ENCODE results near the gene FAM120C. TPM values are rescaled to one million over a fixed set of nuclear protein-coding genes. Genes with fewer than 3 reads are reported as not detected.

FAM120C gene
- total and polyA plus RNA-seq, 2 of the 4 experiments (the other 2 are of a cell fraction): 3.4 to 3.6 TPM

- TF ChIP-seq RFX5 (IDR thresholded peaks at IDR 0.05; ENCODE audit: low read depth, low read length): no peak
- TF ChIP-seq BHLHE40 (IDR thresholded peaks at IDR 0.05; ENCODE audit: low read depth, low read length): no peak
- TF ChIP-seq CHD1 (IDR thresholded peaks at IDR 0.05; ENCODE audit: low read depth, low read length): no peak
- TF ChIP-seq POLR2A (IDR thresholded peaks at IDR 0.05; ENCODE audit: low read depth, low read length): no peak
- TF ChIP-seq CTCF (conservative IDR thresholded peaks at IDR 0.05; ENCODE audit: low read depth, low read length): no peak
- no peak for TF ChIP-seq FOS (IDR thresholded peaks at IDR 0.05; ENCODE audit: low read depth, low read length)
- TF ChIP-seq, protein P1, sequence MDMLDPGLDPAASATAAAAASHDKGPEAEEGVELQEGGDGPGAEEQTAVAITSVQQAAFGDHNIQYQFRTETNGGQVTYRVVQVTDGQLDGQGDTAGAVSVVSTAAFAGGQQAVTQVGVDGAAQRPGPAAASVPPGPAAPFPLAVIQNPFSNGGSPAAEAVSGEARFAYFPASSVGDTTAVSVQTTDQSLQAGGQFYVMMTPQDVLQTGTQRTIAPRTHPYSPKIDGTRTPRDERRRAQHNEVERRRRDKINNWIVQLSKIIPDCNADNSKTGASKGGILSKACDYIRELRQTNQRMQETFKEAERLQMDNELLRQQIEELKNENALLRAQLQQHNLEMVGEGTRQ (IDR thresholded peaks at IDR 0.05; ENCODE audit: low read depth, low read length): no peak
- TF ChIP-seq NFE2L2 (IDR thresholded peaks at IDR 0.05; ENCODE audit: low read depth, low read length): no peak
- no peak for TF ChIP-seq RCOR1 (IDR thresholded peaks at IDR 0.05; ENCODE audit: insufficient replicate concordance, low read length)
- no peak for TF ChIP-seq RAD21 (IDR thresholded peaks at IDR 0.05; ENCODE audit: low read length)
- TF ChIP-seq MAFK (IDR thresholded peaks at IDR 0.05; ENCODE audit: low read depth, low read length): no peak
- TF ChIP-seq SMC3 (IDR thresholded peaks at IDR 0.05; ENCODE audit: low read depth, low read length): no peak
- TF ChIP-seq ELK1 (IDR thresholded peaks at IDR 0.05; ENCODE audit: borderline replicate concordance, low read depth, low read length): no peak
- TF ChIP-seq MAZ (IDR thresholded peaks at IDR 0.05; ENCODE audit: borderline replicate concordance, low read depth, low read length): no peak
- TF ChIP-seq CEBPB (IDR thresholded peaks at IDR 0.05; ENCODE audit: low read depth, low read length): no peak
- no peak for TF ChIP-seq MXI1 (IDR thresholded peaks at IDR 0.05; ENCODE audit: borderline replicate concordance, low read depth, low read length)
- Histone ChIP-seq H3K27me3 (ENCODE audit: control insufficient read depth, insufficient read depth, low read length) (no peaks in the 10 kb centered on the region), H4K91ac (ENCODE audit: insufficient read depth, low read depth, low read length) (no peak overlapping the region), H3K79me1 (ENCODE audit: low read depth in 1 of 2, low read length in 2 of 2) (no peaks in the 10 kb centered on the region), H2BK5ac (ENCODE audit: low read depth, low read length, poor library complexity, severe bottlenecking) (no peak overlapping the region), H3K18ac (ENCODE audit: low read depth, low read length) (no peak overlapping the region), H3K9ac (ENCODE audit: low read depth, low read length) (no peak overlapping the region), H3K4ac (ENCODE audit: low read depth, low read length) (no peak overlapping the region), H4K5ac (ENCODE audit: low read depth, low read length) (no peak overlapping the region), H2AFZ (replicated peaks; ENCODE audit: low read length, poor library complexity) (no peak overlapping the region), H3K4me3 (ENCODE audit: insufficient read depth, low read depth, low read length) (no peak overlapping the region), H4K20me1 (ENCODE audit: insufficient read depth, low read length) (no peaks in the 10 kb centered on the region), H2AK5ac (ENCODE audit: low read depth, low read length) (no peak overlapping the region), H2BK20ac (ENCODE audit: low read depth, low read length) (no peak overlapping the region), H3K23ac (ENCODE audit: low read depth, low read length) (no peak overlapping the region), H3K56ac (ENCODE audit: extremely low read depth, insufficient read depth, low read length) (no peak overlapping the region), H3K9me3 (ENCODE audit: control insufficient read depth, insufficient read depth, low read length) (no peaks in the 10 kb centered on the region), H4K8ac (ENCODE audit: low read depth in 2 of 2, low read length in 2 of 2) (no peak overlapping the region), H3K27ac (ENCODE audit: insufficient read depth, low read length) (no peak overlapping the region), H3K4me2 (ENCODE audit: low read depth, low read length) (no peak overlapping the region), H2AK9ac (replicated peaks; ENCODE audit: low read depth, low read length, poor library complexity) (no peak overlapping the region), H2BK15ac (ENCODE audit: low read depth, low read length) (no peak overlapping the region), H2BK120ac (ENCODE audit: low read depth, low read length) (no peak overlapping the region), H3K9me1 (ENCODE audit: insufficient read depth, low read length) (no peaks in the 10 kb centered on the region), H3K4me1 (ENCODE audit: control insufficient read depth, insufficient read depth, low read length) (no peaks in the 10 kb centered on the region), H3K14ac (replicated peaks; ENCODE audit: low read depth, low read length) (no peak overlapping the region), H3K36me3 (ENCODE audit: control insufficient read depth, insufficient read depth, low read length) (0 out of 2 replicates have a peak, but pooled peaks cover 1% of the 10 kb centered on the region)
- in situ Hi-C loops (cut with MboI; ENCODE audit: low sequenced_read_pairs): no loop called here
- POLR2A ChIA-PET (ENCODE audit: unreplicated experiment): no interaction called here
- BruUV-seq (replicated peaks): no TSS peak
- DNase-seq (no peak), ATAC-seq (ENCODE audit: low read depth) (no peak)
- CTCF ChIA-PET: interaction anchor here (0.5 kb wide), 1 partner anchor 8 kb away, joined by 8 read pairs; no protein-coding TSS in a partner anchor
- no CpG with 5 or more reads among the region's 2 CpGs for WGBS, 2 experiments (ENCODE audit: extremely low coverage in 2 of 2, insufficient read length in 1 of 2)
- intact Hi-C loops (cut with micrococcal nuclease): no loop called here
- dilution Hi-C loops (cut with HindIII; ENCODE audit: low sequenced_read_pairs, unreplicated experiment): no loop called here
Measured at GRCh38 chrX:54093571-54093970, 89.5 kb downstream of the FAM120C start.

Data from IMR-90 (cell line).